ENCODE results near the gene XRCC4.

The XRCC4 gene

GRCh38 chr5:83072966-83073365 lies 4.4 kb upstream of the XRCC4 start:
- DNase-seq, result no peak

GRCh38 chr5:83077662-83078261 lies 415 bp downstream of the XRCC4 start:
- DNase-seq, result peak; percentile 40

GRCh38 chr5:83082750-83083149 lies 5.4 kb downstream of the XRCC4 start:
- no peak for DNase-seq

GRCh38 chr5:83084336-83084735 lies 7.0 kb downstream of the XRCC4 start:
- no peak for DNase-seq

GRCh38 chr5:83085106-83085505 lies 7.8 kb downstream of the XRCC4 start:
- DNase-seq, result no peak

DNA sequence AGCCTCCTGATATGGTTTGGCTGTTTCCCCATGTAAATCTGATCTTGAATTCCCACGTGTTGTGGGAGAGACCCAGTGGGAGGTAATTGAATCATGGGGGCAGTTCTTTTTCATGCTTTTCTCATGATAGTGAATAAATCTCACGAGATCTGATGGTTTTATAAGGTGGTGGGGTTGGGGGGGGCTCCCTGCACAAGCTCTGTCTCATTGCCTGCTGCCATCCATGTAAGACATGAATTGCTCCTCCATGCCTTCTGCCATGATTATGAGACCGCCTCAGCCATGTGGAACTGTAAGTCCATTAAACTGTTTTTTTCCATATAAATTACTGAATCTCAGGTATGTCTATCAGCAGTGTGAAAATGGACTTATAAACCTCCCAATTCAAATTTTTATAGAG lies 12.8 kb downstream of the XRCC4 start:
- DNase-seq, result no peak

DNA sequence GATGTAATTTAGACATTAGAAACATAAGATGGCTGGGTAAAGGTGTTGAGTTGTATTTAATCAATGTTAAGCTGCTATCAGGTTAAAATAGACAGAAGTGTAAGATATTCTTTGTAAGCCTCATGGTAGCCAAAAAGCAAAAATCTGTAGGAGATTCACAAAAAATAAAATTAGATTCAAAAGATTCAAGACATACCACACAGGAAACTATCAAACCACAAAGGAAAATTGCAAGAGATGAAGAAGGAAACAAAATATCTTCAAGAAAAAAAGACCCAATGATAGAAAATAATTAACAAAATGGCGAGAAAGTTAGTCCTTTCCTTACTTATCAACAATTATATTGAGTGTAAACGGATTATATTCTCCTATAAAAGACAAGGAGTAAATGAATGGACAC lies 15.3 kb downstream of the XRCC4 start:
- no peak for DNase-seq

- DNase-seq, result no peak
Measured at GRCh38 chr5:83093692-83094091, 16.3 kb downstream of the XRCC4 start.

GRCh38 chr5:83095163-83095956 lies 18.0 kb downstream of the XRCC4 start:
- DNase-seq, result no peak

- peak; percentile 92 for DNase-seq
Measured at GRCh38 chr5:83095957-83096539, 18.7 kb downstream of the XRCC4 start.

- peak; percentile 69 for DNase-seq
Measured at GRCh38 chr5:83096660-83097339, 19.5 kb downstream of the XRCC4 start.

DNA sequence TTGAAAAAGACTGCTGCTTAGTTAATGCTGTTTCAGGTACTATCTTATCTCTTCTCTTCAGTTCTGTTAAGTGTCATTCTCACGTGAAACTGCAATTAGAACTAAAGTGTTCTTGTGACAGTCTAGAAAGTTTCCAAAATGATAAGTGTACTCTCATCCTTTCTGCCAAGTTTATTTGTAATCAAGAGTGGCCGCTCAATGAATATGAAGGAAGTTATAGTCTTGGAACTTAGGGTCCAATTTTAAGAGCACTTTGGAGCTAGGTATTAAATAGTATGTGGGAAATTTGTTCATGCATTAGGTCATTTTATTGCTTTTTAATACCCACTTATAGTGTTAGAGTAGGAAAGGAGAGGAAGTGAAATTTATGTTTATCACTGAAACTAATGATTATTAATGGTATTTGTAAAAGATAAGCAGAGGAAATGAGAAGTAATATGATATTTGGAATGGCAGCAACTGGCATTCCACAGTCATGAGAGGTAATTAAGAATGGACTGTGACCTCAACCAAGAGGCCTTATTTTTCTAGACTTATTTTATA lies 20.4 kb downstream of the XRCC4 start:
- peak; percentile 52 for DNase-seq

- DNase-seq, result no peak
Measured at GRCh38 chr5:83099001-83099400, 21.7 kb downstream of the XRCC4 start.

DNA sequence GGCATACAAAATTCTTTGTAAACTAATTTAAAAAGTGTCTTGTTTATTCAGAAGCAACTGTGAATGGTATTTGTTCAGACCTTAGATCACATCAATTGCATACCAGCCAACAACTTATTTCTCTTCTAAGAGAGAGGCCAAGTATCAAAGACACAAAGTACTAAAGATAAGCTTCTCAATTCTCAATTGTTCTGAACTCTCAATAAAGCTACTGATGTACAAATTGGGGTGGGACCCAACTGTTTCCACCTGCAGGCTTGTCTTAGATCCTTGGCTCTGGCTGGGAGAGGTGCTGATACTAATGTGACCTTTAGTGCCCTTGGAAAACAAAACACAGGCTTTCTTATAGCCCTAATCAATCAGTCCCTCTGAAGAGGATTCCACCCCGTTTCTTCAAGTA lies 22.1 kb downstream of the XRCC4 start:
- no peak for DNase-seq

DNA sequence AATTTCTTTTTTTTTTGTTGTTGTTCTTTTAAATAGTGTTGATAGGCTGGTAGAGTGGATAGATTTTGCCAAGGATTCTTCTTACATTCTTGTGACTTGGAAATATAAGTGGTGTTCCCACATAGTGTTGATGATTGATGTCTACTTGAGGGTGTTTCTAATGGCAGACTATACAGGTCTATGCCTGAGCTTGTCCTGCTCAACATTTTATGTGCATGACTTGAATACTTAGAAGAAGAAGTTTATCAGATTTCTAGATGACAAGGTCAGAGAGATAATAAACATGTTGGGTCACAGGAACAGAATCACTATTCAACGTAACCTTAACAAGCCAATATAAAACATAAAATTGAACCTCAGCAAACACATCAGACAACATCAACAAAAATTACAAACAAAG lies 24.2 kb downstream of the XRCC4 start:
- no peak for DNase-seq

DNA sequence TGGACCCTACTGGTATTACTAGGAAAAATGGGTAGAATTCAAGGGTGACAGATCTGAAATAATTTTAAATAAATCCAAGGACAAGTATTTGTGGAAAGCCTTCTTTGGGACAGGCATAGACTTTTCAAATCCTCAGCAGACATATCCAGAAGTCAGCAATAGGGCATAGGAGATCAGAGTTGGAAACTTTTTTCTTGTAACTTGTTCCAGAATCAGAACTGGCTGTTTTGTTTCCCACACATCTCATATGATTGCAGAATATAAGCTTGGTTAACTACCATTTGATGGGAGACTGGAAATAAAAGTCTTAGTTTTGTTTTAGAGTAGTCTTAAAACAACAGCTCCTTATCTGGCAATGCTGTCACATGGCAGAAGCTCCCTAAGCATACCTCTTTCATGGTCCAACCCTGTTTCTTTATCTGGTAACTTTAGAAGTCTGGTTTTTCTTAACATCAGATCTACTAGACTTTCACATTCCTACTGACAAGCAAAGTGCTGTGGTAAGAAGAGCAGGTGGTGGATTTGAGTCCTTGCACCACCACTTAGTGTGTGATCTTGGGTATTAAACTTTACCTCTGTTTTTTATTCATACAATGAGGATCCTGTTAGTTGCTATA lies 25.1 kb downstream of the XRCC4 start:
- no peak for DNase-seq

GRCh38 chr5:83104021-83104420 lies 26.7 kb downstream of the XRCC4 start:
- DNase-seq, result peak; percentile 40

GRCh38 chr5:83107692-83108420 lies 30.5 kb downstream of the XRCC4 start:
- peak; percentile 3 for DNase-seq

- no peak for DNase-seq
Measured at GRCh38 chr5:83109380-83109779, 32.0 kb downstream of the XRCC4 start.

DNA sequence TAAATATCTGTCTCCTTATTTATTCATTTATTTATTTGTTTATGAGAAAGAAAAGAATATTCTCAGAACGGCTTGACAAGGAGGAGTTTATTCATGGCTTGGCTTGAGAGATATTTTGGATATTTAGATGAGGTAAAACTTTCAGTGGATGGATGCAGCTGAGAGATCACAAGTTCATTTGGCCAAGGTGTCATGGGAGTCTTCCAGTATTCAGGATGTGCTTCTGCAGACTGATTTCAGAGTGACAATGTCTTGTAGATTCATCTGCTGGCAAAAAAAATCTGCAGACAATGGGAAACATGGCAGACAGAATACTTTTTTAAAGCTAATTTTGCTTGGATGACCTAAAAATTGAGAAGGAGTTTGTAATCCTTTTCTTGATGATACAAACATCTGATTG lies 38.5 kb downstream of the XRCC4 start:
- DNase-seq, result no peak

DNA sequence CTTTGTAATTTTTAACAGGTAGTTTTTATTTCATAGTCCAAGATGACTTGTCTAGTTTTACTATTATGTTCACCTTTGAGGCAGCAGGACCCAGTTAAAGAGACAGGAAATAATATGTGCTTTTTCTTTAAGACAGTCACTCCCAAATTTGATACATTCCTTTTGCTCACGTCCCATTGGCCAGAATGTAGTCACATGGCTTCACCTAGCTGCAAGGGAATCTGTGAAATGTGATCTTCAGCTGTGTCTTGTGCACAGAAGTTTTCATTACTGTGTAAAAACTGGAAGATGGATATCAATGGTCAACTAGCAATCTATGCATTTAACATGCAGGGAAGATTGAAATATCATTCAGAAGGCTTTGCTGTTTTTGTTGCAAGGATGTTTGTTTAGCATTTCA lies 41.1 kb downstream of the XRCC4 start:
- no peak for DNase-seq

- DNase-seq, result no peak
Measured at GRCh38 chr5:83118976-83119375, 41.6 kb downstream of the XRCC4 start.

Data from fibroblast of skin of right biceps (primary cell).